Activated naive CD4-positive, alpha-beta T cell treated with anti-CD3 and anti-CD28 coated beads for 36 hours (primary cell): Measurements from ENCODE around the gene BCL6B. TPM values are rescaled to one million over a fixed set of nuclear protein-coding genes. Genes with fewer than 3 reads are reported as not detected.

Experiments
- CTCF ChIA-PET: fragments of 350-600 bp; sonication (Branson Sonifier 250); formaldehyde crosslinking; loops from one replicate; lab custom pipeline; 2021; ENCODE audit warnings: antibody characterized with exemption; lab: Charles Lee
- DNase-seq: peaks from one replicate; pipeline ENCODE4 v3.0.0-alpha.2; 2020
- H3K27ac Mint-ChIP-seq: one replicate; pipeline ENCODE4 v1.8.0; 2021; ENCODE audit warnings: mild to moderate bottlenecking, mixed read lengths
- H3K27me3 Mint-ChIP-seq: one replicate; pipeline ENCODE4 v1.8.0; 2021; ENCODE audit warnings: low read depth, mixed read lengths
- H3K36me3 Mint-ChIP-seq: one replicate; pipeline ENCODE4 v1.8.0; 2021; ENCODE audit warnings: low read depth, mixed read lengths
- H3K4me1 Mint-ChIP-seq: one replicate; pipeline ENCODE4 v1.8.0; 2021; ENCODE audit warnings: low read depth, mixed read lengths
- H3K4me3 Mint-ChIP-seq: one replicate; pipeline ENCODE4 v1.8.0; 2021; ENCODE audit warnings: mild to moderate bottlenecking, moderate library complexity, mixed read lengths
- H3K9me3 Mint-ChIP-seq: one replicate; pipeline ENCODE4 v1.8.0; 2021; ENCODE audit warnings: mixed read lengths
- intact Hi-C: fragments of 100-400 bp; cut with micrococcal nuclease; formaldehyde crosslinking; loops from one replicate; pipeline ENCODE4 v1.15.1; 2023
- total RNA-seq, 2 experiments: library from RNA; stranded (reverse); gene quantifications; one replicate each; pipeline ENCODE4 v1.2.3, GENCODE V29; 2021

The BCL6B gene
- total RNA-seq, 2 experiments from 2014 or later, result 0.62 to 0.74 TPM

DNA sequence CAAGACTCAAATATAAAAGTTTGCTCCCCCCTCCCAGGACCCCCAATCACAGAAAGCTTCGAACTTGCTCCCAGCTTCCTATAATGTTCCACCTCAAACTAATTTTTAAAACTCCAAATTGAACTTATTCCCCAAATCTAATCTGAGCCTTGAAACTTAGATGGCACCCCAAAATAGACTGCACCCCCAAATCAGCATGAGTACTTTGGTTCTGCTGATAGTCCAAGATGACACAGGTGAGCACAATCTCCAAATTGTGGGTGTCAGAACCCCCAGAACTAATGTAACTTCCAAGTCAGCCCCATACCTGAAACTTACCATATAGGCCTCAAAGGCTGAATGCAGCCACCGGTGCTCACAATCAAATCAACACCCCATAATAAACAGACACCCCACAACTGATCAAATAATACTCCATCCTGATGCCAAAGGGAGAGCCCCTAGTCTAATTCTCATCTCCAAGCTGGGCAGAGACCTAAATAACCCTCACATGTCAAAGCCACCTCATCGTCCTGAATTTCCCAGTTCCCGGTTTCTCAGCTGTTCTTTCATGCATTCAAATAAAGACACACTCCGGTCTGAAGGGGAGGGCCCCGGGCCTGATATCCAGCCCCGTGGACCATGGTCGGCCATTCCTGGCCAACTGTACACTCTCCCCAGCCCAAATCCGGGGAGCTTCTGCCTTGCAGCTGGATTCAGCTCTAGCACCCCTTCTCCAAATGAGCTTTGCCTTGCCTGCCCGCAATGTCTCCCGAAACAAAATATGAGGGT lies 1.8 kb upstream of the BCL6B start:
- Mint-ChIP-seq H3K36me3 (peaks cover 11% of the 10 kb centered on the region), H3K4me1 (peaks cover 38% of the 10 kb centered on the region), H3K9me3 (no peaks in the 10 kb centered on the region), H3K27ac (no peak overlapping the region), H3K27me3 (peaks cover 4% of the 10 kb centered on the region), H3K4me3 (peak overlapping the region; percentile 59)
- DNase-seq, result no peak
- intact Hi-C loops, result no loop called here
- CTCF ChIA-PET, result interaction anchor here (0.5 to 5.0 kb wide), 23 partner anchors 9 to 177 kb away, joined by 3 to 37 read pairs (median 5); partner anchors contain the start of genes RNASEK and SLC16A13

DNA sequence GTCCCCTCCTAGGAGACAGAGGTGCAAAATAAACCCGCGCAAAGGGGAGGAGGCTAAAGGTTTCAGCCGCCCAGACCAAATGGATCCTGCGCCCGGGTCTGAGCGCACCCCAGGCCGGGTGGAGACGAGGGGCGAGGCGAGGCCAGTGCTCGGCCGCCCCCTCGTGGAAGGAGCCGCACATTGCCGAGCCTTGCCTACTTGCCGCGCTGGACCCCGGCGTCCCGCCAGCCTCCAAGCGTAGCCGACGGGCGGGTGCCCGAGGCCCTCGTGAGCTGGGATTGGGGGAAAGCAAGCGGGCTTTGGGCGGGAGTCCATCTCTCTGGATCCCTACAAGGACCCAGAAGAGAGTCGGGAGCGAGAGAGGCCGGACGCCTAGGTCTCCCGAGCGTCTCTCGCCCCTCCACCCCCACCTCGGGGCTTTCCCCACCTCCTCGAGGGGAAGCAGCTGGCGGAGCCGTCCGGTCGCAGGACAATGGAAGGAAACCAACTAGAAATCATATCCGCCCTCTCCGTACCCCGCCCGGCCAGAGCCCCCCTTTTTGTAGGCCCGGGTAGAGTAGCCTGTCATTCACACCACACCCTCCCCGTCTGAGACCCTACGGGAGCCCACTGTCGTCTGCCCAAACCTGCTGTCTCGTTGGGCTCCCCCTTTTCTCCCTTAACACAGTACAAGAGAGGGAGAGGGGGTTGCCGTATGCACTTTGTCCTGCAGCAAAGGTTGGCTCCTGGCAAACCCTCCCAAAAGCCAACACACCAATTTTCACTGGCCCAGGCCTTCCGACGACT lies 664 bp upstream of the BCL6B start:
- peak overlapping the region; percentile 59 for H3K4me3 Mint-ChIP-seq
- intact Hi-C loops, result loop anchor here (1.0 kb wide), 3 partner anchors 18 to 179 kb away; no protein-coding TSS in a partner anchor
- H3K27me3 Mint-ChIP-seq, result peaks cover 4% of the 10 kb centered on the region
- peaks cover 29% of the 10 kb centered on the region for H3K4me1 Mint-ChIP-seq
- peaks cover 6% of the 10 kb centered on the region for H3K36me3 Mint-ChIP-seq
- peak; percentile 80 for DNase-seq
- H3K27ac Mint-ChIP-seq, result peak overlapping the region; percentile 26
- CTCF ChIA-PET, result interaction anchor here (0.5 to 5.0 kb wide), 23 partner anchors 10 to 178 kb away, joined by 3 to 37 read pairs (median 5); partner anchors contain the start of genes RNASEK and SLC16A13
- H3K9me3 Mint-ChIP-seq, result no peaks in the 10 kb centered on the region

DNA sequence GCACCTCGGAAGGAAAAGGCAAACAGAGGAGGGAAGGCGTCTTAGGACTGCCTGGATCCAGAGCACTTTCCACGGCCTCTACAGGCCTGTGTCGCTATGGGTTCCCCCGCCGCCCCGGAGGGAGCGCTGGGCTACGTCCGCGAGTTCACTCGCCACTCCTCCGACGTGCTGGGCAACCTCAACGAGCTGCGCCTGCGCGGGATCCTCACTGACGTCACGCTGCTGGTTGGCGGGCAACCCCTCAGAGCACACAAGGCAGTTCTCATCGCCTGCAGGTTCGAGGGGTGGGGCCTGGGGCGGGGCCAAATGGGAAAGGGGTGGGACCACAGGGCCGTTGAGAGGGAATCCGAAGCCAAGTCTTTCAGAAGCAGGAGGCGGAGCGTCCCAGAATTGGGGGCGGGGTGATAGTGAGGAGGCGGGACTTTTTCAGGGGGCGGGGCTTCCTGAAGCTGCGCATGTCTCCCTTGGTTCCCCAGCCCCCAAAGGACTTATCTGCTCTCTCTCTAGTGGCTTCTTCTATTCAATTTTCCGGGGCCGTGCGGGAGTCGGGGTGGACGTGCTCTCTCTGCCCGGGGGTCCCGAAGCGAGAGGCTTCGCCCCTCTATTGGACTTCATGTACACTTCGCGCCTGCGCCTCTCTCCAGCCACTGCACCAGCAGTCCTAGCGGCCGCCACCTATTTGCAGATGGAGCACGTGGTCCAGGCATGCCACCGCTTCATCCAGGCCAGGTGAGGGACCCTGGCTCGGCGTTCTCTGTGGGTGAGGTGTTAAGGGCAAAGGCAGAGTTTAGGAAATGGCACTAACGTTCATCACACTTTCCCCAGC lies 939 bp downstream of the BCL6B start:
- intact Hi-C loops, result loop anchor here (1.0 kb wide), 2 partner anchors 8 to 12 kb away; no protein-coding TSS in a partner anchor
- peaks cover 21% of the 10 kb centered on the region for H3K4me1 Mint-ChIP-seq
- CTCF ChIA-PET, result interaction anchor here (0.8 to 5.0 kb wide), 3 partner anchors 14 to 154 kb away, joined by 3 to 37 read pairs (median 4); partner anchors contain the start of gene SLC16A13
- DNase-seq, result peak; percentile 96
- no peak overlapping the region for H3K27ac Mint-ChIP-seq
- H3K36me3 Mint-ChIP-seq, result no peaks in the 10 kb centered on the region
- H3K27me3 Mint-ChIP-seq, result peaks cover 4% of the 10 kb centered on the region
- no peaks in the 10 kb centered on the region for H3K9me3 Mint-ChIP-seq
- peak overlapping the region; percentile 59 for H3K4me3 Mint-ChIP-seq

DNA sequence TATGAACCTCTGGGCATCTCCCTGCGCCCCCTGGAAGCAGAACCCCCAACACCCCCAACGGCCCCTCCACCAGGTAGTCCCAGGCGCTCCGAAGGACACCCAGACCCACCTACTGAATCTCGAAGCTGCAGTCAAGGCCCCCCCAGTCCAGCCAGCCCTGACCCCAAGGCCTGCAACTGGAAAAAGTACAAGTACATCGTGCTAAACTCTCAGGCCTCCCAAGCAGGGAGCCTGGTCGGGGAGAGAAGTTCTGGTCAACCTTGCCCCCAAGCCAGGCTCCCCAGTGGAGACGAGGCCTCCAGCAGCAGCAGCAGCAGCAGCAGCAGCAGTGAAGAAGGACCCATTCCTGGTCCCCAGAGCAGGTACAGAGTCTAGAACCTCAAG lies 1.5 kb downstream of the BCL6B start:
- CTCF ChIA-PET, result interaction anchor here (0.8 to 5.0 kb wide), 3 partner anchors 13 to 153 kb away, joined by 3 to 37 read pairs (median 4); partner anchors contain the start of gene SLC16A13
- peaks cover 27% of the 10 kb centered on the region for H3K4me1 Mint-ChIP-seq
- no peaks in the 10 kb centered on the region for H3K36me3 Mint-ChIP-seq
- intact Hi-C loops, result no loop called here
- H3K27me3 Mint-ChIP-seq, result peaks cover 4% of the 10 kb centered on the region
- H3K4me3 Mint-ChIP-seq, result no peak overlapping the region
- DNase-seq, result no peak
- no peak overlapping the region for H3K27ac Mint-ChIP-seq
- no peaks in the 10 kb centered on the region for H3K9me3 Mint-ChIP-seq

DNA sequence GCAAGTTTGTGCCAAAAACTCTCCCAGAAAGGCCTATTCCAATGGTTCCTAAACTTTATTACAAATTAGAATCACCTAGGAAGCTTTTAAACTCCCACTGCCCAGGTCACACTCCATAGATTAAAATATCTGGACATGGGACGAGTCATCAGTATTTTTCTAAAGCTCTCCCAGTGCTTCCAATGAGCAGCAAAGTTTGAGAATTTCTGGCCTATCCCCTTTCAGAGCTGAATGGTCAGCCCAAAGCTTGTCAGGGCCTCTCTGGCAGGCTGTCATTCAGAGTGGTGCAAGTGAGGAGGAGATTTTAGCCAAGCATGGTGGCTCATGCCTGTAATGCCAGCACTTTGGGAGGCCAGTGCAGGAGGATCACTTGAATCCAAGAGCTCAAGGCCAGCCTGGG lies 2.4 kb downstream of the BCL6B start:
- peaks cover 2% of the 10 kb centered on the region for H3K9me3 Mint-ChIP-seq
- no peak for DNase-seq
- intact Hi-C loops, result no loop called here
- H3K4me3 Mint-ChIP-seq, result no peak overlapping the region
- CTCF ChIA-PET, result interaction anchor here (0.6 to 5.0 kb wide), 5 partner anchors 12 to 115 kb away, joined by 3 to 37 read pairs (median 5); partner anchors contain the start of gene SLC16A13
- H3K4me1 Mint-ChIP-seq, result peaks cover 35% of the 10 kb centered on the region
- H3K27me3 Mint-ChIP-seq, result peaks cover 4% of the 10 kb centered on the region
- peaks cover 2% of the 10 kb centered on the region for H3K36me3 Mint-ChIP-seq
- H3K27ac Mint-ChIP-seq, result no peak overlapping the region

DNA sequence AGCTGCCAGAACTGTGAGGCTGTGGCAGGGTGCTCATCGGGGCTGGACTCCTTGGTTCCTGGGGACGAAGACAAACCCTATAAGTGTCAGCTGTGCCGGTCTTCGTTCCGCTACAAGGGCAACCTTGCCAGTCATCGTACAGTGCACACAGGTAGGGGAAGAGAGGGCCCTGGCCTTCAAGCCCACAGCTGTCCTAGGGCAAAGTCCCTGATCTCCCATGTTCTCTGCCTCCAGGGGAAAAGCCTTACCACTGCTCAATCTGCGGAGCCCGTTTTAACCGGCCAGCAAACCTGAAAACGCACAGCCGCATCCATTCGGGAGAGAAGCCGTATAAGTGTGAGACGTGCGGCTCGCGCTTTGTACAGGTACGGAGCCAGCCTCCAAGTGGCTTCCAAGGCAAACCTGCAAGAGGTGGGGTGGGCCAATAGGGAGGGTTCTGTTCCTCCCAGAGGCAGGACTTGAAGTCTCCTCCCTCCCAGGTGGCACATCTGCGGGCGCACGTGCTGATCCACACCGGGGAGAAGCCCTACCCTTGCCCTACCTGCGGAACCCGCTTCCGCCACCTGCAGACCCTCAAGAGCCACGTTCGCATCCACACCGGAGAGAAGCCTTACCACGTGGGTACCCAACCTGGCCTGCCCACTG lies 3.7 kb downstream of the BCL6B start:
- Mint-ChIP-seq H3K4me3 (no peak overlapping the region), H3K9me3 (peaks cover 4% of the 10 kb centered on the region), H3K36me3 (peaks cover 4% of the 10 kb centered on the region), H3K27me3 (peaks cover 4% of the 10 kb centered on the region), H3K27ac (no peak overlapping the region), H3K4me1 (peaks cover 42% of the 10 kb centered on the region)
- no peak for DNase-seq
- intact Hi-C loops, result no loop called here
- CTCF ChIA-PET, result interaction anchor here (1.2 kb wide), 1 partner anchor 116 kb away, joined by 6 read pairs; no protein-coding TSS in a partner anchor

DNA sequence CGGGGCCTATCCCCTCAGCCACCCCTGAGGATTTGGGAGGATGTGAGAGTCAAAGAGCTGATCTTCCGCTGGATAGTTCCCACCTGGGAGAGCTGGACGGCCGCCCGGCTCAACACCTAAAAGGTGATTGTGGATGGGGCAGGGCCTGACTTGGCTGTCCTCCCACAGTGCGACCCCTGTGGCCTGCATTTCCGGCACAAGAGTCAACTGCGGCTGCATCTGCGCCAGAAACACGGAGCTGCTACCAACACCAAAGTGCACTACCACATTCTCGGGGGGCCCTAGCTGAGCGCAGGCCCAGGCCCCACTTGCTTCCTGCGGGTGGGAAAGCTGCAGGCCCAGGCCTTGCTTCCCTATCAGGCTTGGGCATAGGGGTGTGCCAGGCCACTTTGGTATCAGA lies 4.5 kb downstream of the BCL6B start:
- Mint-ChIP-seq H3K4me3 (no peak overlapping the region), H3K4me1 (peaks cover 42% of the 10 kb centered on the region), H3K27ac (no peak overlapping the region), H3K27me3 (peaks cover 4% of the 10 kb centered on the region), H3K9me3 (peaks cover 4% of the 10 kb centered on the region), H3K36me3 (peaks cover 4% of the 10 kb centered on the region)
- intact Hi-C loops, result no loop called here
- DNase-seq, result no peak
- CTCF ChIA-PET, result interaction anchor here (1.0 kb wide), 1 partner anchor 16 kb away, joined by 3 read pairs; no protein-coding TSS in a partner anchor

DNA sequence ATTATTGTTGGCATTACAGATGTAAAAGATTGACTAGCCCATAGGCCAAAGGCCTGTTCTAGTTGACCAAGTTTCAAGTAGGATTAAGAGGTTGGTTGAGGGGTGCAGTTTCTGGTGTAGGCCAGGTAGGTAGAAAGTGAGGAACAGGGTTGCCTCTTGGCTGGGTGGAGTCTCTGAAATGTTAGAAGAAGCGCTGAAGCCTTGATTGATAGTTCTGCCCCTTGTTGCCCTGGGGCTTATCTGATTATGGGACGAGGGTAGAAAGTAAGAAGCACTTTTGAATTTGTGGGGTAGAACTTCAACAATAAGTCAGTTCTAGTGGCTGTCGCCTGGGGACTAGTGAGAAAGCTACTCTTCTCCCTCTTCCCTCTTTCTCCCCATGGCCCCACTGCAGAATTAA lies 6.2 kb downstream of the BCL6B start:
- H3K4me1 Mint-ChIP-seq, result peaks cover 42% of the 10 kb centered on the region
- no peaks in the 10 kb centered on the region for H3K27me3 Mint-ChIP-seq
- H3K9me3 Mint-ChIP-seq, result peaks cover 4% of the 10 kb centered on the region
- peak overlapping the region; percentile 89 for H3K27ac Mint-ChIP-seq
- CTCF ChIA-PET, result interaction anchor here (1.3 kb wide), 1 partner anchor 17 kb away, joined by 3 read pairs; no protein-coding TSS in a partner anchor
- intact Hi-C loops, result no loop called here
- H3K4me3 Mint-ChIP-seq, result peak overlapping the region; percentile 66
- no peak for DNase-seq
- peaks cover 4% of the 10 kb centered on the region for H3K36me3 Mint-ChIP-seq

DNA sequence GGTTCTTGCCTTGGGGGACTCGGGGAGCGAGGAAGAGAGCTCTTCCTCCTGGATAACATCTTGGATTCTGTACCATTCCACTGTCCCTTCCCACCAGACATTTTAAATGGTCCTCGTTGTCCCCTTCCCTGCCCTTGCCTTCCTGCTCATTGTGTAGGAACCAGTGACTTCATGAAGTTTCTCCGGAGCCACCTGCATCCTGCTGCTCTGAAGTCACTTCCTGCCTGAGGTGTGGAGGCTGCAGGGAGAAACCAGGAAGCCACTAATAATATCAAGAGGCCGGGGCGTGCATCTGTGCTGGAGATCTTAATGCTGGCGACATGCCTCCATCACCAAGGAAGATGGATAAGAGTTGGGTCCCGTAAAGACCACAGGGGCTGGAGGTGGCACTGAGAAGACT lies 6.8 kb downstream of the BCL6B start:
- intact Hi-C loops, result no loop called here
- Mint-ChIP-seq H3K4me3 (peak overlapping the region; percentile 66), H3K9me3 (peaks cover 4% of the 10 kb centered on the region), H3K27ac (peak overlapping the region; percentile 89), H3K4me1 (peaks cover 46% of the 10 kb centered on the region), H3K27me3 (no peaks in the 10 kb centered on the region), H3K36me3 (peaks cover 4% of the 10 kb centered on the region)
- CTCF ChIA-PET, result interaction anchor here (1.3 kb wide), 1 partner anchor 16 kb away, joined by 3 read pairs; no protein-coding TSS in a partner anchor
- peak; percentile 85 for DNase-seq

DNA sequence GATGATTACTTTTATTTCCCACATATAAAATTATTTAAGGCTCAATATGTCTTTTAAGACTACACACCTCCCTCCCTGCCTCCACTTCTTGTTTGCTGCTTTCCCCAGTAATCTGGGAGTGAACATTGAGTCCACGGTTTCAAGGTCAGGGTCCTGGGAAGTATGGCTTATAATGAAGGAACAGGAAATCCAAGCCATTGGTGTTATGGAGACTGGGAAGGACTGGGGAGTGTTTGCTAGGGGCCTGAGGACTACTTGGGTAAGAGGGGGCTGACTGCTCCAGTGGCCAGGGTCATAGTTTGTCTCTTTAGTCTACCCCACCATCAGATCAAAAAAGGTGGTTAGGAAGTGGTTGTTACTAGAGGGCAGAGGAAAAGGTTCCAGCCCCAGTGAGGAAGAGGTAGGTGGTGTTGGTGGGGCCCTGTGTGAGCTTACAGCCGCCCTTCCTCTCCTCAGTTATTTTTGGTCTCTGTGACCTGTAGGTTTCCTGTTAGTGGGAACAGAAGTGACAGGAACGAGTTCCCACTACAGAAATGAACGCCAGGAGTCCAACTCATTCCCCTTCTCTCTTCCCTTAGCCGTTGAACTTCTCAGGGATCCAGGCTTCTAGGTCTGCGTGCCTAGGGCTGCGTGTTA lies 12.2 kb downstream of the BCL6B start:
- peaks cover 6% of the 10 kb centered on the region for H3K36me3 Mint-ChIP-seq
- peaks cover 56% of the 10 kb centered on the region for H3K4me1 Mint-ChIP-seq
- H3K4me3 Mint-ChIP-seq, result peak overlapping the region; percentile 96
- H3K27ac Mint-ChIP-seq, result peak overlapping the region; percentile 99
- CTCF ChIA-PET, result interaction anchor here (0.8 to 5.7 kb wide), 5 partner anchors 11 to 368 kb away, joined by 3 to 37 read pairs (median 6); partner anchors contain the start of gene BCL6B
- H3K27me3 Mint-ChIP-seq, result no peaks in the 10 kb centered on the region
- H3K9me3 Mint-ChIP-seq, result peaks cover 2% of the 10 kb centered on the region
- intact Hi-C loops, result loop anchor here (1.0 kb wide), 4 partner anchors 8 to 25 kb away; partner anchors contain the start of gene BCL6B
- peak; percentile 57 for DNase-seq
